Measurements from ENCODE around the gene PHTF1.
"Not testable (repeated sequence)": the region's sequence is repeated elsewhere in the genome, so short reads cannot be mapped to it uniquely, and the experiment has no call there.

Gene PHTF1

GRCh38 chr1:113770031-113770430 lies 10.7 kb upstream of the PHTF1 start:
- DNase-seq = no peak

GRCh38 chr1:113769601-113769970 lies 10.3 kb upstream of the PHTF1 start:
- no peak for DNase-seq

GRCh38 chr1:113768916-113769600 lies 9.8 kb upstream of the PHTF1 start:
- no peak for DNase-seq

GRCh38 chr1:113765306-113766230 lies 6.3 kb upstream of the PHTF1 start:
- no peak for DNase-seq

- no peak for DNase-seq
Observed at GRCh38 chr1:113763661-113764060, 4.4 kb upstream of the PHTF1 start.

GRCh38 chr1:113761937-113762336 lies 2.7 kb upstream of the PHTF1 start:
- no peak for DNase-seq

- DNase-seq = no peak
Observed at GRCh38 chr1:113760102-113761080, 1.1 kb upstream of the PHTF1 start.

GRCh38 chr1:113758631-113759332 lies 504 bp downstream of the PHTF1 start:
- DNase-seq = peak; percentile 49

GRCh38 chr1:113756461-113756860 lies 2.8 kb downstream of the PHTF1 start:
- no peak for DNase-seq

- DNase-seq = not testable (repeated sequence)
Observed at GRCh38 chr1:113753333-113753732, 6.0 kb downstream of the PHTF1 start.

- DNase-seq = no peak
Observed at GRCh38 chr1:113751516-113751915, 7.8 kb downstream of the PHTF1 start.

GRCh38 chr1:113751114-113751513 lies 8.2 kb downstream of the PHTF1 start:
- DNase-seq = no peak

- no peak for DNase-seq
Observed at GRCh38 chr1:113749402-113749801, 9.9 kb downstream of the PHTF1 start.

GRCh38 chr1:113747376-113747775 lies 11.9 kb downstream of the PHTF1 start:
- peak; percentile 65 for DNase-seq

GRCh38 chr1:113745425-113745824 lies 13.9 kb downstream of the PHTF1 start:
- DNase-seq = no peak

GRCh38 chr1:113744114-113744513 lies 15.2 kb downstream of the PHTF1 start:
- no peak for DNase-seq

GRCh38 chr1:113742515-113742914 lies 16.8 kb downstream of the PHTF1 start:
- DNase-seq = no peak

GRCh38 chr1:113734357-113735055 lies 24.8 kb downstream of the PHTF1 start:
- DNase-seq = no peak

GRCh38 chr1:113732802-113733201 lies 26.5 kb downstream of the PHTF1 start:
- DNase-seq = no peak

GRCh38 chr1:113721010-113721409 lies 38.3 kb downstream of the PHTF1 start:
- no peak for DNase-seq

GRCh38 chr1:113718621-113719020 lies 40.7 kb downstream of the PHTF1 start:
- DNase-seq = not testable (repeated sequence)

GRCh38 chr1:113717506-113717905 lies 41.8 kb downstream of the PHTF1 start:
- not testable (repeated sequence) for DNase-seq
